K562 (cell line): ENCODE measurements around the gene GLP1R. TPM values are rescaled to one million over a fixed set of nuclear protein-coding genes. Genes with fewer than 3 reads are reported as not detected.

Experiments
- ATAC-seq: fragments of 200-7000 bp; cut with Tn5 transposase; 3 replicates; pipeline ENCODE4 v1.9.1; 2020; ENCODE audit warnings: moderate library complexity
- BruUV-seq: library from RNA; stranded (reverse); fragments of 400-500 nt; replicated peaks from 2 replicates; lab custom pipeline; 2021; lab: Mats Ljungman, UMichigan
- CTCF ChIA-PET: fragments of 300-600 bp; formaldehyde crosslinking; extraction: SDS; loops from one replicate; lab custom pipeline; 2021; ENCODE audit warnings: low intra/inter-chr PET ratio; lab: Yijun Ruan, JAX
- POLR2A ChIA-PET: fragments of 300-600, 350-650 bp; sonication (Branson Sonifier 250); formaldehyde crosslinking; extraction: SDS; loops from one replicate; lab custom pipeline; 2021; ENCODE audit warnings: antibody characterized with exemption, inconsistent platforms; lab: Yijun Ruan, JAX
- DNase-seq, 4 experiments: peaks; one replicate each; pipeline versions ENCODE4 v3.0.0 to v3.0.0-alpha.2; 2011 to 2018; ENCODE audit warnings: low spot score in 3 of 4, mixed read lengths in 3 of 4; ENCODE audit errors: extremely low read depth in 1 of 4
- FAIRE-seq: peaks from 2 replicates; lab custom pipeline; 2011; peaks lifted over from hg19 to GRCh38; lab: Jason Lieb, UNC
- H2AFZ ChIP-seq: 2 replicates; pipeline ENCODE4 v1.6.0; 2011; ENCODE audit warnings: low read depth, low read length, control low read depth, inconsistent platforms
- H3K27ac ChIP-seq: fragments of 200-600 bp; 3 replicates; pipeline ENCODE4 v1.8.0; 2011; ENCODE audit warnings: low read depth, mild to moderate bottlenecking, control low read depth, inconsistent platforms, low read length, moderate library complexity, mixed read lengths; ENCODE audit errors: extremely low read depth
- H3K27me3 ChIP-seq, 2 experiments: fragments of 300-600 bp in 1 of 2; 2 replicates in 1 of 2; 3 replicates in 1 of 2; pipeline versions ENCODE4 v1.6.0 to v1.8.0; 2011; ENCODE audit warnings: inconsistent platforms in 2 of 2, low read length in 2 of 2, mild to moderate bottlenecking in 1 of 2, mixed read lengths in 1 of 2, moderate library complexity in 1 of 2; ENCODE audit not compliant: control insufficient read depth in 2 of 2, insufficient read depth in 2 of 2
- H3K36me3 ChIP-seq: fragments of 300-600 bp; 3 replicates; pipeline ENCODE4 v1.8.0; 2011; ENCODE audit warnings: mild to moderate bottlenecking, low read length, inconsistent platforms; ENCODE audit not compliant: control insufficient read depth, insufficient read depth
- H3K4me1 ChIP-seq, 2 experiments: fragments of 200-600 bp in 1 of 2; replicated peaks in 1 of 2; 2 replicates in 1 of 2; 3 replicates in 1 of 2; pipeline versions ENCODE4 v1.5.1 to v1.8.0; 2011; ENCODE audit warnings: inconsistent platforms in 2 of 2, low read length in 2 of 2, mild to moderate bottlenecking in 1 of 2, mixed read lengths in 1 of 2, moderate library complexity in 1 of 2; ENCODE audit not compliant: control insufficient read depth in 2 of 2, insufficient read depth in 2 of 2
- H3K4me2 ChIP-seq: 2 replicates; pipeline ENCODE4 v1.6.1; 2011; ENCODE audit warnings: low read length, control low read depth, inconsistent platforms, mixed read lengths; ENCODE audit not compliant: insufficient read depth
- H3K4me3 ChIP-seq: fragments of 200-600 bp; sonication (generic), shearing (Covaris generic); 2 replicates; pipeline ENCODE4 v1.5.1; 2016; ENCODE audit warnings: control low read depth, inconsistent platforms
- H3K79me2 ChIP-seq: fragments of 200-600 bp; 3 replicates; pipeline ENCODE4 v1.8.0; 2011; ENCODE audit warnings: low read length, inconsistent platforms; ENCODE audit not compliant: control insufficient read depth, insufficient read depth
- H3K9ac ChIP-seq, 2 experiments: 2 replicates each; pipeline versions ENCODE4 v1.6.0 to v1.6.1; 2011; ENCODE audit warnings: low read depth in 2 of 2, low read length in 2 of 2, control low read depth in 1 of 2, inconsistent platforms in 1 of 2, mild to moderate bottlenecking in 1 of 2, mixed read lengths in 1 of 2; ENCODE audit not compliant: insufficient read depth in 1 of 2
- H3K9me1 ChIP-seq: one replicate; pipeline ENCODE4 v1.6.0; 2011; ENCODE audit warnings: inconsistent platforms, mild to moderate bottlenecking, low read length, moderate library complexity; ENCODE audit not compliant: control insufficient read depth, insufficient read depth
- H3K9me3 ChIP-seq: replicated peaks from 2 replicates; pipeline ENCODE4 v1.5.1; 2011; ENCODE audit warnings: low read depth, low read length, inconsistent platforms; ENCODE audit not compliant: control insufficient read depth, insufficient read depth
- H4K20me1 ChIP-seq: replicated peaks from 2 replicates; pipeline ENCODE4 v1.6.1; 2011; ENCODE audit warnings: low read length, inconsistent platforms, mixed read lengths; ENCODE audit not compliant: control insufficient read depth, insufficient read depth
- ARID2 ChIP-seq: fragments of 450-650 bp; IDR thresholded peaks from 2 replicates; pipeline ENCODE4 v1.6.1; 2017; ENCODE audit warnings: antibody characterized with exemption, mild to moderate bottlenecking
- ELF1 ChIP-seq: fragments of 200-800 bp; sonication (Bioruptor generic); IDR thresholded peaks from 2 replicates; pipeline ENCODE4 v1.6.1; 2016; ENCODE audit warnings: missing genetic modification characterization, missing compliant biosample characterization
- FOXJ3 ChIP-seq: sonication (generic); formaldehyde crosslinking; IDR thresholded peaks from 2 replicates; pipeline ENCODE4 v1.4.0; 2020; ENCODE audit warnings: mild to moderate bottlenecking, missing genetic modification reagents
- GTF2A2 ChIP-seq: IDR thresholded peaks from 2 replicates; pipeline ENCODE4 v1.6.1; 2016; ENCODE audit warnings: mild to moderate bottlenecking, missing genetic modification characterization, missing compliant biosample characterization
- MEF2D ChIP-seq: conservative IDR thresholded peaks from 2 replicates; pipeline ENCODE4 v1.6.1; 2016; ENCODE audit warnings: low read depth, missing genetic modification characterization, missing compliant biosample characterization
- SMARCE1 ChIP-seq: fragments of 450-650 bp; IDR thresholded peaks from 2 replicates; pipeline ENCODE4 v1.7.1; 2016; ENCODE audit warnings: mild to moderate bottlenecking
- TARDBP ChIP-seq: fragments of 450-650 bp; IDR thresholded peaks from 2 replicates; pipeline ENCODE4 v1.6.1; 2016
- WGBS: fragments of 100-300 bp; shearing (Covaris generic); methylation state at CpG from one replicate; pipeline ENCODE4 v1.1.6; 2016; ENCODE audit warnings: low coverage, mixed read lengths; ENCODE audit not compliant: insufficient coverage; ENCODE audit errors: missing lambda C conversion rate; 5-methylcytosine and 5-hydroxymethylcytosine counted together
- in situ Hi-C: fragments of 300-500 bp; cut with MboI; formaldehyde crosslinking; loops from 4 replicates; pipeline ENCODE4 v1.15.0; 2018; ENCODE audit warnings: inconsistent platforms, mixed read lengths
- intact Hi-C: fragments of 100-400 bp; cut with micrococcal nuclease; formaldehyde crosslinking; loops from 2 replicates; pipeline ENCODE4 v1.14.2; 2022
- polyA plus RNA-seq, 8 experiments: library from polyadenylated mRNA; depleted of rRNA in 4 of 8; stranded (reverse) in 5 of 8; unstranded in 3 of 8; fragments of >200 nt; fragmentation: Nextera tagmentation in 2 of 8; fragmentation: Illumina TruSeq in 1 of 8; extraction: Ambion mirVana in 2 of 8; extraction: Trizol in 1 of 8; gene quantifications; 2 replicates each; pipeline versions ENCODE4 v1.2.1 to v1.2.3, GENCODE V29; 2011 to 2014; ENCODE audit warnings: inconsistent platforms in 1 of 8, missing spikeins in 1 of 8
- total RNA-seq, 7 experiments: library from RNA; depleted of rRNA in 6 of 7; stranded (reverse); fragments of >200 nt in 6 of 7; fragmentation: Illumina TruSeq in 2 of 7; extraction: Trizol in 2 of 7; gene quantifications; 2 replicates each; pipeline versions ENCODE4 v1.2.1 to v1.2.3, GENCODE V29; 2011 to 2021; ENCODE audit warnings: low replicate concordance in 1 of 7

Gene GLP1R
- total and polyA plus RNA-seq, 9 of the 15 experiments (the other 6 are each of a cell fraction or from before 2014, with no cell fraction given), result not detected

- Histone ChIP-seq H3K9me1 (no peaks in the 10 kb centered on the region), H3K36me3 (peaks cover 11% of the 10 kb centered on the region; the same call in 1 of the 3 replicates), H3K4me2 (no peak overlapping the region), H3K27ac (no peak overlapping the region), H2AFZ (no peak overlapping the region), H4K20me1 (no peaks in the 10 kb centered on the region), H3K9ac (no peak overlapping the region; a peak in 1 of 4 replicates), H3K9me3 (no peaks in the 10 kb centered on the region), H3K79me2 (no peaks in the 10 kb centered on the region), H3K4me3 (no peak overlapping the region), H3K4me1 (no peaks in the 10 kb centered on the region; a peak in 1 of 5 replicates), H3K27me3 (no peaks in the 10 kb centered on the region)
- POLR2A ChIA-PET, result no interaction called here
- no TSS peak for BruUV-seq
- CTCF ChIA-PET, result no interaction called here
- in situ Hi-C loops, result no loop called here
- TF ChIP-seq FOXJ3 (CRISPR knock-in tag) (no peak), GTF2A2 (tag) (no peak), ARID2 (no peak), TARDBP (no peak), ELF1 (tag) (no peak), MEF2D (no peak), SMARCE1 (no peak)
- DNase-seq (no peak), FAIRE-seq (no peak), ATAC-seq (no peak)
- WGBS, result 72% methylated on average over 7 of the region's 7 CpGs
- intact Hi-C loops, result no loop called here
Observed at GRCh38 chr6:39108041-39108839, 59.7 kb downstream of the GLP1R start.
